Vagina (tissue), 2 donors: ENCODE results near the gene INSRR. TPM values are rescaled to one million over a fixed set of nuclear protein-coding genes. Genes with fewer than 3 reads are reported as not detected.

Experiments
- DNase-seq, 2 donors: peaks; one replicate each; pipeline ENCODE4 v3.0.0-alpha.2; 2017; ENCODE audit errors: extremely low spot score in 2 of 2
- H3K27ac ChIP-seq: fragments of 200-600 bp; sonication (generic); one replicate; pipeline ENCODE4 v1.5.1; 2019
- H3K27me3 ChIP-seq: fragments of 200-600 bp; sonication (generic); one replicate; pipeline ENCODE4 v1.5.1; 2019
- H3K36me3 ChIP-seq, 2 donors: fragments of 200-600 bp; sonication (generic); one replicate each; pipeline ENCODE4 v1.5.1; 2017 to 2019
- H3K4me1 ChIP-seq: fragments of 200-600 bp; sonication (generic); one replicate; pipeline ENCODE4 v1.5.1; 2019
- H3K4me3 ChIP-seq, 2 donors: fragments of 200-600 bp; sonication (generic); 1 replicate in 1 of 2; 2 replicates in 1 of 2; pipeline ENCODE4 v1.5.1; 2016 to 2019
- H3K9me3 ChIP-seq: fragments of 200-600 bp; sonication (generic); one replicate; pipeline ENCODE4 v1.5.1; 2019
- CTCF ChIP-seq, 3 experiments: fragments of 450-650 bp in 2 of 3; fragments of 200-600 bp in 1 of 3; sonication (generic) in 1 of 3; IDR thresholded peaks; one replicate each; pipeline ENCODE4 v1.5.1; 2017 to 2019; ENCODE audit warnings: antibody characterized with exemption in 3 of 3, mild to moderate bottlenecking in 2 of 3, moderate library complexity in 2 of 3
- POLR2A ChIP-seq, 2 donors: fragments of 450-650 bp; IDR thresholded peaks; one replicate each; pipeline ENCODE4 v1.6.1; 2017; ENCODE audit warnings: antibody characterized with exemption in 2 of 2, mild to moderate bottlenecking in 2 of 2, moderate library complexity in 2 of 2
- POLR2AphosphoS5 ChIP-seq, 2 donors: sonication (generic); formaldehyde crosslinking; IDR thresholded peaks; one replicate each; pipeline ENCODE4 v1.9.0; 2017; ENCODE audit warnings: antibody characterized with exemption in 2 of 2, mild to moderate bottlenecking in 2 of 2, low read depth in 1 of 2; ENCODE audit not compliant: insufficient read depth in 1 of 2
- intact Hi-C: fragments of 100-400 bp; cut with DNase I; formaldehyde crosslinking; loops from one replicate; pipeline ENCODE4 v1.15.1; 2023
- total RNA-seq: library from RNA; depleted of rRNA; stranded (reverse); fragments of >200 nt; gene quantifications from one replicate; pipeline ENCODE4 v1.2.3, GENCODE V29; 2016

Gene INSRR
- total RNA-seq, 1 donor from 2014 or later, result not detected

GRCh38 chr1:156874142-156874541 lies 15.2 kb upstream of the INSRR start:
- no peak for DNase-seq
- Histone ChIP-seq H3K4me1 (no peaks in the 10 kb centered on the region), H3K36me3 (no peaks in the 10 kb centered on the region), H3K27ac (no peak overlapping the region), H3K27me3 (no peaks in the 10 kb centered on the region), H3K4me3 (no peak overlapping the region), H3K9me3 (no peaks in the 10 kb centered on the region)
- intact Hi-C loops, result no loop called here
- no peak for TF ChIP-seq POLR2A (IDR thresholded peaks at IDR 0.05)

GRCh38 chr1:156873659-156874058 lies 14.7 kb upstream of the INSRR start:
- Histone ChIP-seq H3K4me3 (no peak overlapping the region), H3K4me1 (no peaks in the 10 kb centered on the region), H3K9me3 (no peaks in the 10 kb centered on the region), H3K27ac (no peak overlapping the region), H3K27me3 (no peaks in the 10 kb centered on the region), H3K36me3 (no peaks in the 10 kb centered on the region)
- TF ChIP-seq POLR2A (IDR thresholded peaks at IDR 0.05), result no peak
- no peak for TF ChIP-seq POLR2AphosphoS5 (IDR thresholded peaks at IDR 0.05; ENCODE audit: insufficient read depth in 1 of 2, low read depth in 1 of 2)
- TF ChIP-seq CTCF (IDR thresholded peaks at IDR 0.05), result no peak
- intact Hi-C loops, result no loop called here
- no peak for DNase-seq

- H3K27me3 ChIP-seq, result no peaks in the 10 kb centered on the region
- no peaks in the 10 kb centered on the region for H3K4me1 ChIP-seq
- TF ChIP-seq CTCF (IDR thresholded peaks at IDR 0.05) (no peak), POLR2AphosphoS5 (IDR thresholded peaks at IDR 0.05; ENCODE audit: insufficient read depth in 1 of 2, low read depth in 1 of 2) (no peak), POLR2A (IDR thresholded peaks at IDR 0.05) (no peak)
- no peak overlapping the region for H3K4me3 ChIP-seq
- no peak for DNase-seq
- intact Hi-C loops, result no loop called here
- H3K27ac ChIP-seq, result no peak overlapping the region
- no peaks in the 10 kb centered on the region for H3K36me3 ChIP-seq
- H3K9me3 ChIP-seq, result no peaks in the 10 kb centered on the region
Observed at GRCh38 chr1:156869455-156869854, 10.5 kb upstream of the INSRR start.

- Histone ChIP-seq H3K4me3 (no peak overlapping the region), H3K36me3 (no peaks in the 10 kb centered on the region), H3K27ac (no peak overlapping the region), H3K9me3 (no peaks in the 10 kb centered on the region), H3K27me3 (no peaks in the 10 kb centered on the region), H3K4me1 (no peaks in the 10 kb centered on the region)
- no peak for DNase-seq
- TF ChIP-seq CTCF (IDR thresholded peaks at IDR 0.05), result no peak
- TF ChIP-seq POLR2A (IDR thresholded peaks at IDR 0.05), result no peak
- TF ChIP-seq POLR2AphosphoS5 (IDR thresholded peaks at IDR 0.05; ENCODE audit: insufficient read depth in 1 of 2, low read depth in 1 of 2), result no peak
- intact Hi-C loops, result no loop called here
Observed at GRCh38 chr1:156868341-156868740, 9.4 kb upstream of the INSRR start.

- no peak for DNase-seq
- TF ChIP-seq CTCF (IDR thresholded peaks at IDR 0.05) (no peak), POLR2A (IDR thresholded peaks at IDR 0.05) (no peak), POLR2AphosphoS5 (IDR thresholded peaks at IDR 0.05; ENCODE audit: insufficient read depth in 1 of 2, low read depth in 1 of 2) (no peak)
- Histone ChIP-seq H3K36me3 (no peaks in the 10 kb centered on the region), H3K27ac (no peak overlapping the region), H3K4me3 (no peak overlapping the region), H3K27me3 (no peaks in the 10 kb centered on the region), H3K4me1 (peaks cover under 1% of the 10 kb centered on the region), H3K9me3 (no peaks in the 10 kb centered on the region)
- intact Hi-C loops, result no loop called here
Observed at GRCh38 chr1:156866249-156866909, 7.5 kb upstream of the INSRR start.
